Measurements from ENCODE around the gene USP46. TPM values are rescaled to one million over a fixed set of nuclear protein-coding genes. Genes with fewer than 3 reads are reported as not detected.

USP46 gene
- total and polyA plus RNA-seq, 2 of the 4 experiments (the other 2 are of a cell fraction) = 9.3 to 15.4 TPM

DNA sequence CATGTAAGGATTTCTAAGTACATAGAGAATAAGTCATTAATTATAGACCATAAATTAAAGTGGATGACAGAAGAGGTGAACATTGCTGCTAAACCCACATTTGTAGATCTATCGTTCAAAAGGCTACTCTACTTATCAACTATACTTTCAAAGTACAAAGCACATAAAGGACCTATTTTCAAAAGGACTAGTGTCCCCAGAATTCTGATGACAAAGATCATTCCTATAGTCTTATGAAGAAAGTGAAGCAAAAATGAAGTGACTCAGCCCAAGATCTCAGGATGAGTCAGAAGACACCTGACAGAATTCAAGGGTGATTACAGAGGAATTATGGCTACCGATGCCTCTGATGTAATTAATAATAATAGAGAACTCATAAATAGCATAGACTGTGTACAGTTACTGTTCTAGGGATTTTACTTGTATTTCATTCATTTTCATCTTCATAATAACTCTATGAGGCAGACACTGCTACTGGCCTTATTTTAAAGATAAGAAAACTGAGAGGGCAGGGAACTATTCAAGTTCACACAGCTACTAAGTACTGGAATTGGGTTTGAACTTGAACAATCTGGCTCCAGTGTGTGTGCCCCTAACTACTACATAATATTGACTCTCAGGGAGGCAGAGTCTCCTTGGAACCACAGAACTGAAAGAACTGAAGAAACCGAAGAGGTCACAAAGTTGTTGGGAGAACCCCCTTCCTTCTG, 17.1 kb downstream of the USP46 start:
- peak; percentile 79 for DNase-seq
- intact Hi-C loops (cut with micrococcal nuclease) = loop anchor here (5.0 kb wide), 1 partner anchor 35 kb away; no protein-coding TSS in a partner anchor
- H3K4me2 ChIP-seq (ENCODE audit: low read depth, low read length) = no peak overlapping the region; the same call in 1 of the 2 replicates
- H3K56ac ChIP-seq (ENCODE audit: extremely low read depth, insufficient read depth, low read length) = no peak overlapping the region
- 0 out of 2 replicates have a peak overlapping the region, but pooled peaks have one; percentile 18 for H2AK5ac ChIP-seq (ENCODE audit: low read depth, low read length)
- H3K79me1 ChIP-seq (ENCODE audit: low read depth in 1 of 2, low read length in 2 of 2) = peaks cover 51 to 82% of the 10 kb centered on the region in 2 experiments
- no peak overlapping the region for H2AK9ac ChIP-seq (replicated peaks; ENCODE audit: low read depth, low read length, poor library complexity)
- no peak overlapping the region for H3K9ac ChIP-seq (ENCODE audit: low read depth, low read length)
- no peak overlapping the region for H4K8ac ChIP-seq (ENCODE audit: low read depth in 2 of 2, low read length in 2 of 2)
- H3K36me3 ChIP-seq (ENCODE audit: control insufficient read depth, insufficient read depth, low read length) = no peaks in the 10 kb centered on the region
- no peak overlapping the region for H3K23ac ChIP-seq (ENCODE audit: low read depth, low read length)
- peak overlapping the region; percentile 40 for H2BK5ac ChIP-seq (ENCODE audit: low read depth, low read length, poor library complexity, severe bottlenecking)
- TF ChIP-seq, protein P1, sequence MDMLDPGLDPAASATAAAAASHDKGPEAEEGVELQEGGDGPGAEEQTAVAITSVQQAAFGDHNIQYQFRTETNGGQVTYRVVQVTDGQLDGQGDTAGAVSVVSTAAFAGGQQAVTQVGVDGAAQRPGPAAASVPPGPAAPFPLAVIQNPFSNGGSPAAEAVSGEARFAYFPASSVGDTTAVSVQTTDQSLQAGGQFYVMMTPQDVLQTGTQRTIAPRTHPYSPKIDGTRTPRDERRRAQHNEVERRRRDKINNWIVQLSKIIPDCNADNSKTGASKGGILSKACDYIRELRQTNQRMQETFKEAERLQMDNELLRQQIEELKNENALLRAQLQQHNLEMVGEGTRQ (IDR thresholded peaks at IDR 0.05; ENCODE audit: low read depth, low read length) = peak; percentile 35; the same call in 1 of the 2 replicates
- TF ChIP-seq CEBPB (IDR thresholded peaks at IDR 0.05; ENCODE audit: low read depth, low read length) = peak; percentile 65
- no peak for TF ChIP-seq RCOR1 (IDR thresholded peaks at IDR 0.05; ENCODE audit: insufficient replicate concordance, low read length)
- TF ChIP-seq, protein P2, sequence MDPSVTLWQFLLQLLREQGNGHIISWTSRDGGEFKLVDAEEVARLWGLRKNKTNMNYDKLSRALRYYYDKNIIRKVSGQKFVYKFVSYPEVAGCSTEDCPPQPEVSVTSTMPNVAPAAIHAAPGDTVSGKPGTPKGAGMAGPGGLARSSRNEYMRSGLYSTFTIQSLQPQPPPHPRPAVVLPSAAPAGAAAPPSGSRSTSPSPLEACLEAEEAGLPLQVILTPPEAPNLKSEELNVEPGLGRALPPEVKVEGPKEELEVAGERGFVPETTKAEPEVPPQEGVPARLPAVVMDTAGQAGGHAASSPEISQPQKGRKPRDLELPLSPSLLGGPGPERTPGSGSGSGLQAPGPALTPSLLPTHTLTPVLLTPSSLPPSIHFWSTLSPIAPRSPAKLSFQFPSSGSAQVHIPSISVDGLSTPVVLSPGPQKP (IDR thresholded peaks at IDR 0.05; ENCODE audit: borderline replicate concordance, low read depth, low read length) = no peak
- peak; percentile 87 for TF ChIP-seq FOS (IDR thresholded peaks at IDR 0.05; ENCODE audit: low read depth, low read length)
- no peak overlapping the region; the same call in 1 of the 2 replicates for H3K27ac ChIP-seq (ENCODE audit: insufficient read depth, low read length)
- H2BK120ac ChIP-seq (ENCODE audit: low read depth, low read length) = no peak overlapping the region
- H3K27me3 ChIP-seq (ENCODE audit: control insufficient read depth, insufficient read depth, low read length) = no peaks in the 10 kb centered on the region
- no peak overlapping the region for H4K91ac ChIP-seq (ENCODE audit: insufficient read depth, low read depth, low read length)
- WGBS, 2 experiments (ENCODE audit: extremely low coverage in 2 of 2, insufficient read length in 1 of 2) = no CpG with 5 or more reads among the region's 3 CpGs
- no peak overlapping the region for H3K4me3 ChIP-seq (ENCODE audit: insufficient read depth, low read depth, low read length)
- no peak overlapping the region for H4K5ac ChIP-seq (ENCODE audit: low read depth, low read length)
- no peak overlapping the region for H2BK20ac ChIP-seq (ENCODE audit: low read depth, low read length)
- in situ Hi-C loops (cut with MboI; ENCODE audit: low sequenced_read_pairs) = no loop called here
- dilution Hi-C loops (cut with HindIII; ENCODE audit: low sequenced_read_pairs, unreplicated experiment) = no loop called here
- no peak overlapping the region for H3K4ac ChIP-seq (ENCODE audit: low read depth, low read length)
- ATAC-seq (ENCODE audit: low read depth) = 0 out of 2 replicates have a peak, but pooled peaks have one; percentile 7
- POLR2A ChIA-PET (ENCODE audit: unreplicated experiment) = no interaction called here
- no peak overlapping the region for H3K14ac ChIP-seq (replicated peaks; ENCODE audit: low read depth, low read length)
- CTCF ChIA-PET = no interaction called here
- H4K20me1 ChIP-seq (ENCODE audit: insufficient read depth, low read length) = peaks cover 69% of the 10 kb centered on the region
- BruUV-seq (replicated peaks) = no TSS peak
- H2BK15ac ChIP-seq (ENCODE audit: low read depth, low read length) = no peak overlapping the region
- H3K9me1 ChIP-seq (ENCODE audit: insufficient read depth, low read length) = peaks cover 19% of the 10 kb centered on the region
- H3K9me3 ChIP-seq (ENCODE audit: control insufficient read depth, insufficient read depth, low read length) = no peaks in the 10 kb centered on the region
- H3K4me1 ChIP-seq (ENCODE audit: control insufficient read depth, insufficient read depth, low read length) = peaks cover 13% of the 10 kb centered on the region
- no peak overlapping the region for H2AFZ ChIP-seq (replicated peaks; ENCODE audit: low read length, poor library complexity)
- peak overlapping the region; percentile 89 for H3K18ac ChIP-seq (ENCODE audit: low read depth, low read length)
